Loucy (cell line): ENCODE results near the gene DDX19B.

Experiments used
- H2AFZ ChIP-seq: fragments of 200-600 bp; sonication (generic); 2 replicates; pipeline ENCODE4 v1.6.0; 2016; ENCODE audit warnings: antibody characterized with exemption, mild to moderate bottlenecking, low read length, moderate library complexity
- H3F3A ChIP-seq: fragments of 200-600 bp; 2 replicates; pipeline ENCODE4 v1.6.0; 2016; ENCODE audit warnings: antibody characterized with exemption, low read depth, mild to moderate bottlenecking
- H3K27me3 ChIP-seq: fragments of 200-600 bp; sonication (generic); 2 replicates; pipeline ENCODE4 v1.6.1; 2014; ENCODE audit warnings: low read length, mild to moderate bottlenecking; ENCODE audit not compliant: insufficient read depth, poor library complexity, severe bottlenecking
- H3K36me3 ChIP-seq: fragments of 200-600 bp; sonication (generic); 2 replicates; pipeline ENCODE4 v1.6.1; 2016; ENCODE audit warnings: low read length; ENCODE audit not compliant: insufficient read depth
- H3K4me1 ChIP-seq: fragments of 200-600 bp; sonication (generic); 2 replicates; pipeline ENCODE4 v1.5.1; 2014; ENCODE audit warnings: low read length, mild to moderate bottlenecking; ENCODE audit not compliant: insufficient read depth, poor library complexity, severe bottlenecking
- H3K4me2 ChIP-seq: fragments of 200-600 bp; sonication (generic); 2 replicates; pipeline ENCODE4 v1.6.0; 2014; ENCODE audit warnings: antibody characterized with exemption, low read length, low read depth, mild to moderate bottlenecking; ENCODE audit not compliant: poor library complexity, severe bottlenecking
- H3K4me3 ChIP-seq: fragments of 200-600 bp; sonication (generic); 2 replicates; pipeline ENCODE4 v1.5.1; 2014; ENCODE audit warnings: low read length, mild to moderate bottlenecking, mixed read lengths; ENCODE audit not compliant: poor library complexity, severe bottlenecking
- H3K79me2 ChIP-seq: fragments of 200-600 bp; sonication (generic); 2 replicates; pipeline ENCODE4 v1.6.1; 2014; ENCODE audit warnings: low read length; ENCODE audit not compliant: insufficient read depth
- H3K9ac ChIP-seq: fragments of 200-600 bp; sonication (generic); 2 replicates; pipeline ENCODE4 v1.6.0; 2014; ENCODE audit warnings: mild to moderate bottlenecking, low read depth, low read length, moderate library complexity; ENCODE audit not compliant: poor library complexity, severe bottlenecking
- H3K9me2 ChIP-seq: fragments of 200-600 bp; sonication (generic); replicated peaks from 2 replicates; pipeline ENCODE4 v1.6.1; 2016; ENCODE audit warnings: low read depth, low read length, mixed read lengths
- H3K9me3 ChIP-seq: fragments of 200-600 bp; sonication (generic); 2 replicates; pipeline ENCODE4 v1.6.1; 2014; ENCODE audit warnings: mild to moderate bottlenecking, antibody characterized with exemption, low read length, low read depth; ENCODE audit not compliant: insufficient read depth
- H4K20me1 ChIP-seq: fragments of 200-600 bp; sonication (generic); 2 replicates; pipeline ENCODE4 v1.6.0; 2014; ENCODE audit warnings: antibody characterized with exemption, low read length, mild to moderate bottlenecking; ENCODE audit not compliant: insufficient read depth, poor library complexity, severe bottlenecking
- CTCF ChIP-seq: fragments of 200-600 bp; sonication (generic); conservative IDR thresholded peaks from 2 replicates; pipeline ENCODE4 v1.5.1; 2014; ENCODE audit warnings: mild to moderate bottlenecking, antibody characterized with exemption, low read length
- EZH2phosphoT487 ChIP-seq: fragments of 200-600 bp; IDR thresholded peaks from 2 replicates; pipeline ENCODE4 v1.6.1; 2018; ENCODE audit warnings: antibody characterized with exemption, mild to moderate bottlenecking, moderate library complexity, borderline replicate concordance

The DDX19B gene

GRCh38 chr16:70378869-70379493, 80.0 kb downstream of the DDX19B start:
- Histone ChIP-seq H3K79me2 (peaks cover 14% of the 10 kb centered on the region; the same call in 1 of the 2 replicates), H3K9me2 (no peaks in the 10 kb centered on the region), H3K36me3 (peaks cover 3% of the 10 kb centered on the region; the same call in 1 of the 2 replicates), H4K20me1 (peaks cover 9% of the 10 kb centered on the region), H2AFZ (no peak overlapping the region), H3F3A (peaks cover 9% of the 10 kb centered on the region), H3K9ac (peak overlapping the region; percentile 95), H3K9me3 (no peaks in the 10 kb centered on the region), H3K27me3 (no peaks in the 10 kb centered on the region), H3K4me1 (peaks cover 22% of the 10 kb centered on the region), H3K4me3 (peak overlapping the region; percentile 99), H3K4me2 (peak overlapping the region; percentile 88)
- TF ChIP-seq CTCF (no peak), EZH2phosphoT487 (no peak)

DNA sequence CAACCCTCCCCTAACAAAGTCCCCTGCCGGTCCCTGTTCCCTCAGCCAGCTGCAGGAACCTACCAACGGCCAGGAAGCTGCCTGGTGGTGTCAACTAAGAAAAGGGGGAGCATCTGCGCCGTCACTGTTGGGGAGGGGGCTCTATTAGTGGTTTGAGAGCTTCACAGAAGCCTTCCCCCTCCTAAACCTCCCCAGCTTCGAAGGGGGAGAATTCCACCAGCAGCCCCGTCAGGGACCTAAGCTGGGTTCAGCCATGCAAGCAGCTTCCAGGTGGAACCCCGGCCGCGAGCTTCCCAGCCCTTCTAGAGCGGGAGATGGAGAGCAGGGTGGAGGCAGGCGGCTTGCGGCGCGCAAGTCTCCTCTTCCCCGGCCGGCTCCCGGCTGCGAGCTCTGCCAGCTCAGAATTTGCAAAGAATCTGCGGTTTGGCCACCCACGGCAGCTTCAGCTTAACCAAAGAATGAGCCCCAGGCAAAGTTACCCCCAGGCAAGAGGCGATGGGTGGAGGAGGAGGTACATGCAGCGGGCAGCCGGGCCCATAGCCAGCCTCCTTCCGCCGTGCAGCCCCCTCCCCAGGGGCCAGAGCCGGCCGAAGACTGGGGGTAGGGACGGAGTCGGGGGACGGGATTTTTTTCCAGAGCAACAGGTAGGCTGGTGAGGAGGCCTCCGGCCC, 81.4 kb downstream of the DDX19B start:
- peaks cover 9% of the 10 kb centered on the region for H4K20me1 ChIP-seq
- peaks cover 14% of the 10 kb centered on the region; the same call in 1 of the 2 replicates for H3K79me2 ChIP-seq
- H3K9me3 ChIP-seq = no peaks in the 10 kb centered on the region
- peak overlapping the region; percentile 99 for H3K4me3 ChIP-seq
- no peaks in the 10 kb centered on the region for H3K9me2 ChIP-seq
- H3K4me1 ChIP-seq = peaks cover 22% of the 10 kb centered on the region
- H3K4me2 ChIP-seq = peak overlapping the region; percentile 88
- H3K9ac ChIP-seq = peak overlapping the region; percentile 95
- peaks cover 3% of the 10 kb centered on the region; the same call in 1 of the 2 replicates for H3K36me3 ChIP-seq
- H2AFZ ChIP-seq = peak overlapping the region; percentile 83
- H3K27me3 ChIP-seq = no peaks in the 10 kb centered on the region
- TF ChIP-seq CTCF (no peak), EZH2phosphoT487 (no peak)
- H3F3A ChIP-seq = peaks cover 9% of the 10 kb centered on the region

GRCh38 chr16:70380919-70381603, 82.1 kb downstream of the DDX19B start:
- no peaks in the 10 kb centered on the region for H3K27me3 ChIP-seq
- peaks cover 9% of the 10 kb centered on the region for H3F3A ChIP-seq
- peaks cover 9% of the 10 kb centered on the region for H4K20me1 ChIP-seq
- H3K79me2 ChIP-seq = peaks cover 14% of the 10 kb centered on the region; the same call in 1 of the 2 replicates
- TF ChIP-seq CTCF (peak; percentile 50), EZH2phosphoT487 (no peak)
- H3K9ac ChIP-seq = peak overlapping the region; percentile 95
- H2AFZ ChIP-seq = peak overlapping the region; percentile 93
- H3K4me2 ChIP-seq = peak overlapping the region; percentile 88
- no peaks in the 10 kb centered on the region for H3K9me3 ChIP-seq
- peak overlapping the region; percentile 99 for H3K4me3 ChIP-seq
- peaks cover 22% of the 10 kb centered on the region for H3K4me1 ChIP-seq
- H3K9me2 ChIP-seq = no peaks in the 10 kb centered on the region
- H3K36me3 ChIP-seq = peaks cover 3% of the 10 kb centered on the region; the same call in 1 of the 2 replicates
